Stimulated activated naive B cell treated with anti-CD40 and anti-IgM and Interleukin-4, amounts not matched to agents 10 μg/mL and 1 μg/mL and 100 μg/mL, for 72 hours (primary cell): ENCODE data around the gene UBR4.

Experiments
- ATAC-seq, 2 donors: fragments of 150-1000 bp; cut with Tn5 transposase; replicated peaks; 2 replicates each; pipeline ENCODE4 v1.10.0; 2021; ENCODE audit warnings: moderate library complexity in 1 of 2
- DNase-seq: peaks from one replicate; pipeline ENCODE4 v3.0.0; 2021
- H3K27ac Mint-ChIP-seq: one replicate; pipeline ENCODE4 v1.8.0; 2022; ENCODE audit warnings: mild to moderate bottlenecking, mixed read lengths
- H3K27me3 Mint-ChIP-seq, 2 donors: one replicate each; pipeline ENCODE4 v1.8.0; 2022; ENCODE audit warnings: mixed read lengths in 2 of 2
- H3K36me3 Mint-ChIP-seq, 2 donors: one replicate each; pipeline ENCODE4 v1.8.0; 2022; ENCODE audit warnings: mixed read lengths in 2 of 2, mild to moderate bottlenecking in 1 of 2
- H3K4me1 Mint-ChIP-seq, 2 donors: one replicate each; pipeline ENCODE4 v1.8.0; 2022; ENCODE audit warnings: mixed read lengths in 2 of 2, mild to moderate bottlenecking in 1 of 2
- H3K4me3 Mint-ChIP-seq, 2 donors: one replicate each; pipeline ENCODE4 v1.8.0; 2022; ENCODE audit warnings: mild to moderate bottlenecking in 2 of 2, mixed read lengths in 2 of 2, moderate library complexity in 1 of 2
- H3K9me3 Mint-ChIP-seq, 2 donors: one replicate each; pipeline ENCODE4 v1.8.0; 2022; ENCODE audit warnings: mixed read lengths in 2 of 2, mild to moderate bottlenecking in 1 of 2

UBR4 gene

DNA sequence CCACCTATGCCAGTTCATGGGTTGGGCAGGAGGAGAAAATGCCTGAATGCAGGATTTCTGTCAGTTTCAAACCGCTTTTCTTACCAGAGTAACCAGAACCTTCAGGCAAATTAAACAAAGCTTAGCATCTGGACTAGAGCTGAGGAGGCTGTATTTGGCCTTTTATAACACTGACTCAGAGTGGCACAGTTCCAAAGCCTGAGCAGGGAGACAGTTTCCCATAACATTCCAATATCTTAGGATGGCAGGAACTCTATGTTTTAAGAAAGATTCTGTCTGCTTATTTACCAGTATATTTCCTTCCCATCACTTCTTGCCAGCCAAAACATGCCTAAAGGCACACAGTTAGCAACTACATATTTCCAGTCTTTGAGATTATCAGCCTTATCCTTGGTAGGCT is 46.8 kb downstream of the UBR4 start:
- no peak for DNase-seq
- H3K27ac Mint-ChIP-seq, result no peak overlapping the region

DNA sequence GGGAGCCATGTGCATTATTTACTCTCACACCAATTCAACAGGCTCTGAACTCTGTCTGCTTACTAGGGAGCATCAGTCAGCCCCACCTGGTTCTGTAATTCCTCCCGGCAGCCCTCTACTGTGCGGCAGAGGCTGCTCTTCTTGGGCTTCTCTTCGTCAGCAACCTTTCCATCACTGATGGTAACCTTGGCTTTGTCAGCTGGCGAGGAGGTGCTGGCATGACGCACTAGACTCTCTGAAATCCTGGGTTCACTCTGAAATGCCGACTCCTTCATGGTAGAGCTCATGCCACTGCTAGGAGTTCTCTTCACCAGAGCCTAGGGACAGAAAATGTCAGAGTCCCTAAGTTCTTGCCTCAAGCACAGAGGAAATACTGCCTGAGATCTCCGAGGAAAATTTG is 49.2 kb downstream of the UBR4 start:
- H3K27ac Mint-ChIP-seq, result peak overlapping the region; percentile 39
- ATAC-seq, result no peak
- peaks cover 45 to 65% of the 10 kb centered on the region in 2 donors for H3K36me3 Mint-ChIP-seq
- DNase-seq, result no peak
- H3K4me1 Mint-ChIP-seq, result peaks cover 2 to 6% of the 10 kb centered on the region in 2 donors
- H3K4me3 Mint-ChIP-seq, result no peak overlapping the region
- no peaks in the 10 kb centered on the region for H3K27me3 Mint-ChIP-seq
- H3K9me3 Mint-ChIP-seq, result no peaks in the 10 kb centered on the region

More for the DNA sequence above, 46.8 kb downstream of the UBR4 start:
- Mint-ChIP-seq H3K4me3 (no peak overlapping the region), H3K4me1 (peaks cover 2 to 6% of the 10 kb centered on the region in 2 donors), H3K36me3 (peaks cover 52 to 68% of the 10 kb centered on the region in 2 donors), H3K27me3 (no peaks in the 10 kb centered on the region), H3K9me3 (no peaks in the 10 kb centered on the region)
- no peak for ATAC-seq

DNA sequence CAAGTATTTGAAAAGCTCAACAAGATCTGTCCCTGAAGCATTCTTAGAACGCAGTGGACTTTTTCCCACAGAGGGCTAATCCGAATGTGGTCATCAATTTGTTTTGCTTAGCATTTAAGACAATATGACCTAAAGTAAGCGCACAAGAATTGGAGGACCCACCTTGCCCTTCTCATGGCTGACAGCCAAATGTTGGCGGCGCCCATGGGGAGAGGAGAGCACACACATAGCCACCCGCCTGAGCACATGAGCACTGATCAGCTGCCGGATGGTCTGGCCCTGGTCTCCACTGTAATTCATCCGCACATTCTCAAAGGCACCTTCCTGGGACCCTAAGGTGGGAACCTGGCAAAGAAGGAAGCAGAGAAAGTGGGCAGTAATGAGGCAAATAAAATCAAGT is 52.4 kb downstream of the UBR4 start:
- no peaks in the 10 kb centered on the region for H3K27me3 Mint-ChIP-seq
- no peak overlapping the region for H3K4me3 Mint-ChIP-seq
- no peak for DNase-seq
- H3K36me3 Mint-ChIP-seq, result peaks cover 48 to 58% of the 10 kb centered on the region in 2 donors
- no peak overlapping the region for H3K27ac Mint-ChIP-seq
- peaks cover 0 to 2% of the 10 kb centered on the region in 2 donors for H3K4me1 Mint-ChIP-seq
- no peak for ATAC-seq
- H3K9me3 Mint-ChIP-seq, result no peaks in the 10 kb centered on the region

DNA sequence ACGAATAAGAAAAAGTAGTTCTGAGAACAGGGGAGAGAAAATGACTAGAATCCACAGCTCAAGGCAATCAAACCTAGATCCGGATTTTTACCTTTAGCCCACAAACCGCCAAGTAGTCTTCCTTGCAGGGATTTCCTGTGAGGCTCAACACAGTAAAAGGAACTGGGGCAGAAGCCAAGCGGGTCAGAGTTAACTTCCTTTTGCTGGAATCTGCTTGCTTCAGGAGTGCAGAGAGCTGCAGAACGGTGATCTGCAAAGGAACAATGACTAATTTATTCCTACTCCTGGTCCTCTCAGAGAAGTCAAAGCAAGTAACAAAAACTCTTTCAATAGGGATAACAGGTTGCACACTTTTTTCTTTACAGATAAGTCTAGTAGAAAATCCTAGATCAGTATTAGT is 53.4 kb downstream of the UBR4 start:
- DNase-seq, result no peak
- Mint-ChIP-seq H3K27me3 (no peaks in the 10 kb centered on the region), H3K9me3 (no peaks in the 10 kb centered on the region), H3K4me3 (no peak overlapping the region), H3K4me1 (no peaks in the 10 kb centered on the region), H3K27ac (no peak overlapping the region), H3K36me3 (peaks cover 46 to 59% of the 10 kb centered on the region in 2 donors)
- ATAC-seq, result no peak

DNA sequence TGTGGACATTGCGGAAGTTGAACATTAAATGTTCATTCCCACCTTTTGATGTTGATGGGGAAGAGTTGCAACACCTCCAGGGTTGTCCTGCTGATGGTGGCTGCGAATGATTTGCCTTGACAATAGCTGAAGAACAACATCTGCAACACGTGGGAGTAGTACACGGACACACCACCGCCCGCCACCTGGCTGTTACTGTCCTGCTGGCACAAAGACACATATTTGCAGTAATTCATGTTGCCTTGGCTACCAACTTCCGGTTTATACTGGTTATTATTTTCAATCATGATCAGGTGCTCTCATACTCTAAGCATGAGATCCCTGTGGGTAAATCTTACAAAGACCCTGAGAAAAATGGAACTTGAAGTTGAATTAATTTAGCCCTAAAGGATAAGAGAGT is 55.2 kb downstream of the UBR4 start:
- no peak for ATAC-seq
- no peak overlapping the region for H3K4me3 Mint-ChIP-seq
- H3K9me3 Mint-ChIP-seq, result no peaks in the 10 kb centered on the region
- DNase-seq, result no peak
- no peaks in the 10 kb centered on the region for H3K4me1 Mint-ChIP-seq
- no peak overlapping the region for H3K27ac Mint-ChIP-seq
- no peaks in the 10 kb centered on the region for H3K27me3 Mint-ChIP-seq
- H3K36me3 Mint-ChIP-seq, result peaks cover 33 to 54% of the 10 kb centered on the region in 2 donors

DNA sequence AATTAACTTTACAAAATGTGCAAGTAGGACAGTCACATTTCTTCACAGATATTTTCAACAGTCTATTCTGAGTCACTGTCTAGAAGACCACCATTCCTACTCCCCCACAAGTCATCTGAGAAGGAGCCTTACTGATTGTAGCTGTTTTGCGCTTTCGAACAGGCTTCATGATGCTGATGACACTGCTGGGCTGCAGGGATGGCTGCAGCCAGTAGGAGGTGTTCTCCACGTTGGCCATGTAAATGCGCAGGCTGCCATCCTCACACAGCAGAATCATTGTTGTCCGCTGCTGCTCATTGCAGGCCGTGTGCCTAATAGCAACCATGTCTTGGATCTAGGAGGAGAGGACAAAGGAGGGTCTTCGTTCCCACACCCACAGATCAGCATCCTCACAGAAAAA is 56.9 kb downstream of the UBR4 start:
- Mint-ChIP-seq H3K36me3 (peaks cover 41 to 66% of the 10 kb centered on the region in 2 donors), H3K4me3 (no peak overlapping the region), H3K27me3 (no peaks in the 10 kb centered on the region), H3K4me1 (no peaks in the 10 kb centered on the region), H3K27ac (no peak overlapping the region), H3K9me3 (no peaks in the 10 kb centered on the region)
- DNase-seq (no peak), ATAC-seq (no peak)

DNA sequence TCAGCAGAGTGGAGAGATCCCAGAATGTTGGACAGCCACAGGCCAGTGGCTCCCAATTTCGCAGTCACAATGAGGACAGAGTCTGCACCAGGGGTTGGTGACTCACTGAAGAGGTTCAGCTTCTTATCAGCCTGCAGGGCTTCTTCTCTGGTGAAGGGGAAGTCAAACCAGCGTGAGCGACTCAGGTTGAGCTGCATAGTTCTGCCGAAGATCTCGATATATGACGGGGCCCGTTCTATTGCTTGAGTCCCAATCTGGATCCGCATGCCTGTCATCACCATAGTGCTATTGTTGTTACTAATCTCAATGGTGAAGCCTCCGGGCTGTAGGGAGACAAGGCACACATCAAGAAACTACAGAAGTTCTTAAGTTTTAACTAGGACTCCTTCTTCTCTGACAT is 58.5 kb downstream of the UBR4 start:
- H3K9me3 Mint-ChIP-seq, result no peaks in the 10 kb centered on the region
- H3K27ac Mint-ChIP-seq, result no peak overlapping the region
- H3K27me3 Mint-ChIP-seq, result no peaks in the 10 kb centered on the region
- H3K4me1 Mint-ChIP-seq, result no peaks in the 10 kb centered on the region
- ATAC-seq (no peak), DNase-seq (no peak)
- no peak overlapping the region for H3K4me3 Mint-ChIP-seq
- peaks cover 44 to 77% of the 10 kb centered on the region in 2 donors for H3K36me3 Mint-ChIP-seq

DNA sequence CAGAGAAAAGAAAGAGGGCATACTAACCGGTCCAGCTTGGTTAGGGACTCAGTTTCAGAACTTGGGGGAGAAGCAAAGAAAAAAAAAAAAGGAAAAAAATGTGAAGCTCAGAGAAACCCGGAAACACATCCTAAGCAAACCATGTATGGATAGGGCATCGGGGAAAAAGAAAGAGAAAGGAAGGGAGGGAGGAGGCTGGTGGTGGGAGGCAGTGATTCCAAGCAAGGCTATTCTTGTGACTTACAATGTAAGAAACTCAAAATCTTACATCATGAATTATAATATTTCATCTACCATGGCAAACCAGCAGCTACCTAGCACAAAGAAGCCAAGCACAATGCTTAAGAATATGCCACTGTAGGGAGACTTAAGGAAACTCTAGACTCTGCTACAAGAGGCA is 60.3 kb downstream of the UBR4 start:
- ATAC-seq, result no peak
- H3K9me3 Mint-ChIP-seq, result no peaks in the 10 kb centered on the region
- no peak overlapping the region for H3K4me3 Mint-ChIP-seq
- no peaks in the 10 kb centered on the region for H3K4me1 Mint-ChIP-seq
- peak overlapping the region; percentile 68 for H3K27ac Mint-ChIP-seq
- no peaks in the 10 kb centered on the region for H3K27me3 Mint-ChIP-seq
- no peak for DNase-seq
- peaks cover 36 to 78% of the 10 kb centered on the region in 2 donors for H3K36me3 Mint-ChIP-seq

DNA sequence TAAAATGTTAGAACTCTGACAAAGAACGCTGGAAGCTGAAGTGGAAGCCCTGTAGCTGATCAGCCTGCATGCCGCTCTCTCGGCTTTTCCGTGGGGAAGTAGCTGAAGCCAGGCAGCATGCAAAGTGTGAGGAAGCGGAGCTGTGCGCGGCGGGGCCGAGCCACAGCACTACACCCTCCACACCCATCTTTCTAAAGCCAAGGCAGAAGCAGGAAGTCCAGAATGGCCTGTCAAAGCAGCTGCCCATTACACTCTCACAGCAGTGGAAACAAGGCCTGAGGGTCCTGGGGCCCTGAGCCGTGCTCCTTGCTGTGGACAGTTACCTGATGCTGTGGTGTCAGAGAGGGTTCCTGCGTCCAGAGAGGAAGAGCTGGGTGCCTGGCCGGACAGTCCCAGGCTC is 69.6 kb downstream of the UBR4 start:
- no peak for DNase-seq
- H3K27me3 Mint-ChIP-seq, result no peaks in the 10 kb centered on the region
- no peaks in the 10 kb centered on the region for H3K4me1 Mint-ChIP-seq
- H3K4me3 Mint-ChIP-seq, result no peak overlapping the region
- peaks cover 53 to 85% of the 10 kb centered on the region in 2 donors for H3K36me3 Mint-ChIP-seq
- peak overlapping the region; percentile 59 for H3K27ac Mint-ChIP-seq
- ATAC-seq, result no peak
- no peaks in the 10 kb centered on the region for H3K9me3 Mint-ChIP-seq

DNA sequence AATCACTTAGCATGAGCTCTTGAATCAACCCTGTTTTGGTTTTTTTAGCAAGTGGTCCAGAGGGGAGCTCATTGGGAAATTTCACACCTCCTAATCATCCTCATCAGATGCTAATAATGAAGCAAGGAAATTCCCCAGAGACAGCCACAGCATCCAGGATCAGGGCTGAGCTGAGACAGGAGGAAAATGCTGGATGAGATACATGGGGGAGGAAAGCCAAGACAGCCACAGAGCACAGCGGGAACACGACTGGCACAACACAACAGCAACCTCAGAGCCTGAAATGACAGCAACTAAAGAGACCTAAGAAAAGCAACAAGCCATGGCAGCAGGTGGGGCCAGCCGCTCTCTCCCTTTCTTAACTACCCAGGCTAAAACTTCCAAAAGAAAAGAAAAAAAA is 70.4 kb downstream of the UBR4 start:
- no peak overlapping the region for H3K4me3 Mint-ChIP-seq
- H3K36me3 Mint-ChIP-seq, result peaks cover 60 to 87% of the 10 kb centered on the region in 2 donors
- H3K27me3 Mint-ChIP-seq, result no peaks in the 10 kb centered on the region
- H3K4me1 Mint-ChIP-seq, result no peaks in the 10 kb centered on the region
- H3K27ac Mint-ChIP-seq, result peak overlapping the region; percentile 56
- H3K9me3 Mint-ChIP-seq, result no peaks in the 10 kb centered on the region
- DNase-seq, result no peak
- no peak for ATAC-seq

DNA sequence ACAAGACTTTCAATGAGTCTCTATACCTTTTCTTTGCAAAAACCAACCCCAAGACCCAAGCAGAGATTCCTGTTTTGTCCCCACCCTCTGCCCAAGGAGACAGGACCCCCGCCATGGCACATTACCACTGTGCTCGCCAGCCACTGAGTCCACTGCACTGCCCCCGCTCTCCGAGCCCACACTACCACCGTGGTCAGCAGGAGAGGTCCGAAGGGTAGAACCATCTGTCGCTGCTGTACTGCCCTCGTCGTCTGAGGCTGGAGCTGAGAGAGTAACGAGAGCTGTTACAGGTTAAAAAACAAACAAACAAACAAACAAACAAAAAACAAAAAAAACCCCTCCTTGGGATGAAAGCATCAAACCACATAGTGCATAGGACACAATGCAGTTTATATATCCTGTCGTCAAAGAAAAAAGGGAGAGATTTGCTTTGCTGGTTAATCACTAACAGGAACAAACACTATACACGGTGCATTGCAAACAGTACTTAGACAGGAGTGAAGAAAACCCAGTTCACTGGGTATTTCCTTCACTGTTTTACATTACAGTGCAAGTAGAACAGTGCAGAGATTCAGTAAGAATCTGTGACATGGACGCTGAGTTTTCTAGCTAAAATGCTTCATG is 71.0 kb downstream of the UBR4 start:
- Mint-ChIP-seq H3K9me3 (no peaks in the 10 kb centered on the region), H3K27ac (no peak overlapping the region), H3K27me3 (no peaks in the 10 kb centered on the region), H3K4me3 (no peak overlapping the region), H3K4me1 (no peaks in the 10 kb centered on the region), H3K36me3 (peaks cover 64 to 91% of the 10 kb centered on the region in 2 donors)
- DNase-seq (no peak), ATAC-seq (no peak)

DNA sequence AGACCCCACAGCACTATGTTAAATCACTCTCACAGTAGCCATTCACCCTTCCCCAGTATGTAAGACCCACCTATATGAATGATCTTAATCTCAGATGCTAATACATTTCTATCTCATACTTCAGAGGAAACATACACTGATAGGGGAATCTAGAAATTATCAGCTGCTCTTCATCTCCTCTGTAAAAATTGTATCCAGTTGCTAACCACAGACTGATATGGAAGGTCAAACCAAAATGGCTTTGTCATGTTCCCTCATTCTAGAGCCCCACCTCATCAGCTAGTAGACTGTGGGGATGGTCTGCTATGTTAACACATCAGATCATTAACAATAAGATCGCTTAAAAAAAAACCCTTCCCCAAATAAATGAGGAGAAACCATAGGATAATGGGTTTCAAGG is 71.7 kb downstream of the UBR4 start:
- ATAC-seq (no peak), DNase-seq (no peak)
- peaks cover 66 to 92% of the 10 kb centered on the region in 2 donors for H3K36me3 Mint-ChIP-seq
- no peaks in the 10 kb centered on the region for H3K9me3 Mint-ChIP-seq
- no peak overlapping the region for H3K27ac Mint-ChIP-seq
- no peak overlapping the region for H3K4me3 Mint-ChIP-seq
- H3K27me3 Mint-ChIP-seq, result no peaks in the 10 kb centered on the region
- H3K4me1 Mint-ChIP-seq, result no peaks in the 10 kb centered on the region

DNA sequence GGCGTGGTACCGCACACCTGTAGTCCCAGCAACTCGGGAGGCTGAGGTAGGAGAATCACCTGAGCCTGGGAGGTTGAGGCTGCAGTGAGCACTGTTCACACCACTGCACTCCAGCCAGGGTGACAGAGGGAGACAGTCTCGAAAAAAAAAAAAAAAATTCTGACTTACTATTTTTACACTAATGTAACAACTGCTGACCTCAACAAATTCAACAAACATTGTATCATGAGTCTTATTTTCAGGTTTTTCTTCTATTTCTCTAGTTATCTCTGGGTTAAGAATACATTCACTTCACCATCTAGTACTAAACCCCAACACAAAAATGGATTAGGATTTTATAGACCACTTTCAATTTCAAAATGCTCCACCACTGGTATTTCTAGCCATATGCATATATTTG is 72.9 kb downstream of the UBR4 start:
- Mint-ChIP-seq H3K4me3 (no peak overlapping the region), H3K9me3 (no peaks in the 10 kb centered on the region), H3K27me3 (no peaks in the 10 kb centered on the region), H3K4me1 (no peaks in the 10 kb centered on the region), H3K27ac (no peak overlapping the region), H3K36me3 (peaks cover 70 to 93% of the 10 kb centered on the region in 2 donors)
- no peak for DNase-seq
- ATAC-seq, result no peak

DNA sequence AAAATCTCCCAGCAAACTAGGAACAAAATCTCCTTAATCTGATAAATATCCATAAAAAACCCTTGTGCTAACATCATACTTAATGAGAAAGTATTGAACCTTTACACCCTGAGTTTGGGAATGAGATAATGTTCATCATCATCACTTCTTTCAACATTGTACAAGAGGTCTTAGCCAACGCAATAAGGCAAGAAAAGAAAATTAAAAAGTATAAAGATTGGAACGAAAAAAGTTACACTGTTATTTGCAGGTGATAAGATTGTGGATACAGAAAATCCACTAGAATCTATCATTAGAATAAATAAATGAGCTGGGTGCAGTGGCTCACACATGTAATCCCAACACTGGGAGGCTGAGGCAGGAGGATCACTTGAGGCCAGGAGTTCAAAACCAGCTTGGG is 76.7 kb downstream of the UBR4 start:
- H3K27ac Mint-ChIP-seq, result no peak overlapping the region
- ATAC-seq, result no peak
- H3K9me3 Mint-ChIP-seq, result no peaks in the 10 kb centered on the region
- DNase-seq, result no peak
- H3K27me3 Mint-ChIP-seq, result no peaks in the 10 kb centered on the region
- no peak overlapping the region for H3K4me3 Mint-ChIP-seq
- no peaks in the 10 kb centered on the region for H3K4me1 Mint-ChIP-seq
- H3K36me3 Mint-ChIP-seq, result peaks cover 62 to 74% of the 10 kb centered on the region in 2 donors

DNA sequence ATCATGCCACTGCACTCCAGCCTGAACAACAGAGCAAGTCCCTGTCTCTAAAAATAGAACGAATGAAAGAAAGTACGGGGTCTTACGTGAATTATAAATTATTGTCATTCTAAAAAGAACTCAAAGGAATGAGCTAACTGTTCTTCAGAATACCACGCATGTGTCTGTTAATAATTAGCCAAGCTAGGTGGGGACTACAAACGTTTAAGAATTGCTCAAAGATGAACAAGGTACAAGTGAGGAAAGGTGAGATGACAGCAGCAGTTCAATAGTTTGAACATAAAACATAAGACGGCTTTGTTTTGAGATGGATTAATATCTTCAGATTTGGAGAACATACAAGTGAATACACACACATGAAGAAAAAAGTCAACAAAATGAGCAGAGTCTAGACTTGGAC is 79.6 kb downstream of the UBR4 start:
- Mint-ChIP-seq H3K4me1 (peaks cover 0 to 1% of the 10 kb centered on the region in 2 donors), H3K27ac (no peak overlapping the region), H3K27me3 (no peaks in the 10 kb centered on the region), H3K9me3 (no peaks in the 10 kb centered on the region), H3K4me3 (no peak overlapping the region), H3K36me3 (peaks cover 57 to 67% of the 10 kb centered on the region in 2 donors)
- DNase-seq (no peak), ATAC-seq (no peak)
